K562 (cell line): ENCODE data around the gene MCRS1. TPM values are rescaled to one million over a fixed set of nuclear protein-coding genes. Genes with fewer than 3 reads are reported as not detected.

Experiments used
- ATAC-seq: fragments of 200-7000 bp; cut with Tn5 transposase; 3 replicates; pipeline ENCODE4 v1.9.1; 2020; ENCODE audit warnings: moderate library complexity
- BruUV-seq: library from RNA; stranded (reverse); fragments of 400-500 nt; replicated peaks from 2 replicates; lab custom pipeline; 2021; lab: Mats Ljungman, UMichigan
- CTCF ChIA-PET: fragments of 300-600 bp; formaldehyde crosslinking; extraction: SDS; loops from one replicate; lab custom pipeline; 2021; ENCODE audit warnings: low intra/inter-chr PET ratio; lab: Yijun Ruan, JAX
- POLR2A ChIA-PET: fragments of 300-600, 350-650 bp; sonication (Branson Sonifier 250); formaldehyde crosslinking; extraction: SDS; loops from one replicate; lab custom pipeline; 2021; ENCODE audit warnings: antibody characterized with exemption, inconsistent platforms; lab: Yijun Ruan, JAX
- DNase-seq, 4 experiments: peaks; one replicate each; pipeline versions ENCODE4 v3.0.0 to v3.0.0-alpha.2; 2011 to 2018; ENCODE audit warnings: low spot score in 3 of 4, mixed read lengths in 3 of 4; ENCODE audit errors: extremely low read depth in 1 of 4
- FAIRE-seq: peaks from 2 replicates; lab custom pipeline; 2011; peaks lifted over from hg19 to GRCh38; lab: Jason Lieb, UNC
- H2AFZ ChIP-seq: 2 replicates; pipeline ENCODE4 v1.6.0; 2011; ENCODE audit warnings: low read depth, low read length, control low read depth, inconsistent platforms
- H3K27ac ChIP-seq: fragments of 200-600 bp; 3 replicates; pipeline ENCODE4 v1.8.0; 2011; ENCODE audit warnings: low read depth, mild to moderate bottlenecking, control low read depth, inconsistent platforms, low read length, moderate library complexity, mixed read lengths; ENCODE audit errors: extremely low read depth
- H3K27me3 ChIP-seq, 2 experiments: fragments of 300-600 bp in 1 of 2; 2 replicates in 1 of 2; 3 replicates in 1 of 2; pipeline versions ENCODE4 v1.6.0 to v1.8.0; 2011; ENCODE audit warnings: inconsistent platforms in 2 of 2, low read length in 2 of 2, mild to moderate bottlenecking in 1 of 2, mixed read lengths in 1 of 2, moderate library complexity in 1 of 2; ENCODE audit not compliant: control insufficient read depth in 2 of 2, insufficient read depth in 2 of 2
- H3K36me3 ChIP-seq: fragments of 300-600 bp; 3 replicates; pipeline ENCODE4 v1.8.0; 2011; ENCODE audit warnings: mild to moderate bottlenecking, low read length, inconsistent platforms; ENCODE audit not compliant: control insufficient read depth, insufficient read depth
- H3K4me1 ChIP-seq, 2 experiments: fragments of 200-600 bp in 1 of 2; replicated peaks in 1 of 2; 2 replicates in 1 of 2; 3 replicates in 1 of 2; pipeline versions ENCODE4 v1.5.1 to v1.8.0; 2011; ENCODE audit warnings: inconsistent platforms in 2 of 2, low read length in 2 of 2, mild to moderate bottlenecking in 1 of 2, mixed read lengths in 1 of 2, moderate library complexity in 1 of 2; ENCODE audit not compliant: control insufficient read depth in 2 of 2, insufficient read depth in 2 of 2
- H3K4me2 ChIP-seq: 2 replicates; pipeline ENCODE4 v1.6.1; 2011; ENCODE audit warnings: low read length, control low read depth, inconsistent platforms, mixed read lengths; ENCODE audit not compliant: insufficient read depth
- H3K4me3 ChIP-seq: fragments of 200-600 bp; sonication (generic), shearing (Covaris generic); 2 replicates; pipeline ENCODE4 v1.5.1; 2016; ENCODE audit warnings: control low read depth, inconsistent platforms
- H3K79me2 ChIP-seq: fragments of 200-600 bp; 3 replicates; pipeline ENCODE4 v1.8.0; 2011; ENCODE audit warnings: low read length, inconsistent platforms; ENCODE audit not compliant: control insufficient read depth, insufficient read depth
- H3K9ac ChIP-seq, 2 experiments: 2 replicates each; pipeline versions ENCODE4 v1.6.0 to v1.6.1; 2011; ENCODE audit warnings: low read depth in 2 of 2, low read length in 2 of 2, control low read depth in 1 of 2, inconsistent platforms in 1 of 2, mild to moderate bottlenecking in 1 of 2, mixed read lengths in 1 of 2; ENCODE audit not compliant: insufficient read depth in 1 of 2
- H3K9me1 ChIP-seq: one replicate; pipeline ENCODE4 v1.6.0; 2011; ENCODE audit warnings: inconsistent platforms, mild to moderate bottlenecking, low read length, moderate library complexity; ENCODE audit not compliant: control insufficient read depth, insufficient read depth
- H3K9me3 ChIP-seq: replicated peaks from 2 replicates; pipeline ENCODE4 v1.5.1; 2011; ENCODE audit warnings: low read depth, low read length, inconsistent platforms; ENCODE audit not compliant: control insufficient read depth, insufficient read depth
- H4K20me1 ChIP-seq: replicated peaks from 2 replicates; pipeline ENCODE4 v1.6.1; 2011; ENCODE audit warnings: low read length, inconsistent platforms, mixed read lengths; ENCODE audit not compliant: control insufficient read depth, insufficient read depth
- MYC ChIP-seq, 2 experiments: fragments of 250-450 bp in 1 of 2; sonication (Bioruptor Pico) in 1 of 2; IDR thresholded peaks; 2 replicates each; pipeline versions ENCODE4 v1.5.1 to v1.6.1; 2012 to 2021; ENCODE audit warnings: low read depth in 2 of 2, borderline replicate concordance in 1 of 2, improper control_type of control experiment in 1 of 2, low read length in 1 of 2, mild to moderate bottlenecking in 1 of 2, moderate library complexity in 1 of 2
- NFIC ChIP-seq: fragments of 450-650 bp; IDR thresholded peaks from 2 replicates; pipeline ENCODE4 v1.6.1; 2017; ENCODE audit warnings: mild to moderate bottlenecking, inconsistent platforms
- ZBTB33 ChIP-seq: sonication (generic); formaldehyde crosslinking; IDR thresholded peaks from 2 replicates; pipeline ENCODE4 v1.8.1; 2023; ENCODE audit warnings: mild to moderate bottlenecking, missing genetic modification reagents
- ZNF134 ChIP-seq: fragments of 250-450 bp; sonication (Bioruptor Pico); conservative IDR thresholded peaks from 2 replicates; pipeline ENCODE4 v1.4.0; 2020
- ZNF431 ChIP-seq: sonication (generic); formaldehyde crosslinking; IDR thresholded peaks from 2 replicates; pipeline ENCODE4 v1.8.0; 2022; ENCODE audit warnings: mild to moderate bottlenecking, missing genetic modification reagents
- WGBS: fragments of 100-300 bp; shearing (Covaris generic); methylation state at CpG from one replicate; pipeline ENCODE4 v1.1.6; 2016; ENCODE audit warnings: low coverage, mixed read lengths; ENCODE audit not compliant: insufficient coverage; ENCODE audit errors: missing lambda C conversion rate; 5-methylcytosine and 5-hydroxymethylcytosine counted together
- in situ Hi-C: fragments of 300-500 bp; cut with MboI; formaldehyde crosslinking; loops from 4 replicates; pipeline ENCODE4 v1.15.0; 2018; ENCODE audit warnings: inconsistent platforms, mixed read lengths
- intact Hi-C: fragments of 100-400 bp; cut with micrococcal nuclease; formaldehyde crosslinking; loops from 2 replicates; pipeline ENCODE4 v1.14.2; 2022
- polyA plus RNA-seq, 8 experiments: library from polyadenylated mRNA; depleted of rRNA in 4 of 8; stranded (reverse) in 5 of 8; unstranded in 3 of 8; fragments of >200 nt; fragmentation: Nextera tagmentation in 2 of 8; fragmentation: Illumina TruSeq in 1 of 8; extraction: Ambion mirVana in 2 of 8; extraction: Trizol in 1 of 8; gene quantifications; 2 replicates each; pipeline versions ENCODE4 v1.2.1 to v1.2.3, GENCODE V29; 2011 to 2014; ENCODE audit warnings: inconsistent platforms in 1 of 8, missing spikeins in 1 of 8
- total RNA-seq, 7 experiments: library from RNA; depleted of rRNA in 6 of 7; stranded (reverse); fragments of >200 nt in 6 of 7; fragmentation: Illumina TruSeq in 2 of 7; extraction: Trizol in 2 of 7; gene quantifications; 2 replicates each; pipeline versions ENCODE4 v1.2.1 to v1.2.3, GENCODE V29; 2011 to 2021; ENCODE audit warnings: low replicate concordance in 1 of 7
- TF ChIP-seq, protein P1 (sequence below): sonication (generic); formaldehyde crosslinking; IDR thresholded peaks from 2 replicates; pipeline ENCODE4 v1.8.0; 2022; ENCODE audit warnings: mild to moderate bottlenecking, missing genetic modification reagents

MCRS1 gene
- total and polyA plus RNA-seq, 9 of the 15 experiments (the other 6 are each of a cell fraction or from before 2014, with no cell fraction given), result 50.0 to 100 (median 73.2) TPM

GRCh38 chr12:49535921-49536525, 31.9 kb downstream of the MCRS1 start:
- CTCF ChIA-PET, result no interaction called here
- Histone ChIP-seq H3K9me1 (peaks cover 3% of the 10 kb centered on the region), H3K9ac (no peak overlapping the region), H3K27ac (no peak overlapping the region), H3K79me2 (no peaks in the 10 kb centered on the region), H3K27me3 (peaks cover 14 to 34% of the 10 kb centered on the region in 2 experiments), H3K4me1 (peaks cover 0 to 37% of the 10 kb centered on the region in 2 experiments; a peak in 4 of 5 replicates), H2AFZ (no peak overlapping the region), H3K4me3 (no peak overlapping the region), H3K36me3 (no peaks in the 10 kb centered on the region), H3K4me2 (no peak overlapping the region), H3K9me3 (no peaks in the 10 kb centered on the region), H4K20me1 (0 out of 2 replicates have a peak, but pooled peaks cover 9% of the 10 kb centered on the region)
- ATAC-seq, result no peak
- no peak for DNase-seq
- TF ChIP-seq NFIC (peak; percentile 35), MYC (IDR thresholded peaks at IDR 0.05; ENCODE audit: low read depth, low read length) (no peak), MYC (CRISPR knock-in tag; IDR thresholded peaks at IDR 0.05; ENCODE audit: borderline replicate concordance, low read depth) (no peak)
- 44% methylated on average over 6 of the region's 6 CpGs for WGBS
- intact Hi-C loops (no loop called here), in situ Hi-C loops (no loop called here)
- BruUV-seq, result no TSS peak
- POLR2A ChIA-PET, result interaction anchor here (0.6 to 2.4 kb wide), 7 partner anchors 9 to 678 kb away, joined by 3 to 9 read pairs (median 4); no protein-coding TSS in a partner anchor
- peak; percentile 78 for FAIRE-seq

GRCh38 chr12:49534731-49535278, 33.1 kb downstream of the MCRS1 start:
- DNase-seq, result no peak
- FAIRE-seq, result peak; percentile 15
- BruUV-seq, result no TSS peak

More at GRCh38 chr12:49534731-49535278, 33.1 kb downstream of the MCRS1 start:
- intact Hi-C loops, result no loop called here
- Histone ChIP-seq H3K4me1 (peaks cover 0 to 27% of the 10 kb centered on the region in 2 experiments; a peak in 4 of 5 replicates), H3K4me2 (no peak overlapping the region), H3K9me3 (no peaks in the 10 kb centered on the region), H3K9me1 (peaks cover 3% of the 10 kb centered on the region), H3K9ac (no peak overlapping the region), H3K79me2 (no peaks in the 10 kb centered on the region), H3K27ac (no peak overlapping the region), H3K27me3 (peaks cover 9 to 25% of the 10 kb centered on the region in 2 experiments), H2AFZ (no peak overlapping the region), H4K20me1 (0 out of 2 replicates have a peak, but pooled peaks cover 3% of the 10 kb centered on the region), H3K4me3 (no peak overlapping the region), H3K36me3 (no peaks in the 10 kb centered on the region)
- TF ChIP-seq, protein P1, sequence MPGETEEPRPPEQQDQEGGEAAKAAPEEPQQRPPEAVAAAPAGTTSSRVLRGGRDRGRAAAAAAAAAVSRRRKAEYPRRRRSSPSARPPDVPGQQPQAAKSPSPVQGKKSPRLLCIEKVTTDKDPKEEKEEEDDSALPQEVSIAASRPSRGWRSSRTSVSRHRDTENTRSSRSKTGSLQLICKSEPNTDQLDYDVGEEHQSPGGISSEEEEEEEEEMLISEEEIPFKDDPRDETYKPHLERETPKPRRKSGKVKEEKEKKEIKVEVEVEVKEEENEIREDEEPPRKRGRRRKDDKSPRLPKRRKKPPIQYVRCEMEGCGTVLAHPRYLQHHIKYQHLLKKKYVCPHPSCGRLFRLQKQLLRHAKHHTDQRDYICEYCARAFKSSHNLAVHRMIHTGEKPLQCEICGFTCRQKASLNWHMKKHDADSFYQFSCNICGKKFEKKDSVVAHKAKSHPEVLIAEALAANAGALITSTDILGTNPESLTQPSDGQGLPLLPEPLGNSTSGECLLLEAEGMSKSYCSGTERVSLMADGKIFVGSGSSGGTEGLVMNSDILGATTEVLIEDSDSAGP (CRISPR knock-in tag), result no peak
- TF ChIP-seq NFIC (peak; percentile 67), ZNF134 (CRISPR knock-in tag) (no peak), ZBTB33 (CRISPR knock-in tag) (peak; percentile 65), ZNF431 (CRISPR knock-in tag) (no peak)
- POLR2A ChIA-PET, result interaction anchor here (0.7 to 1.8 kb wide), 4 partner anchors 10 to 362 kb away, joined by 3 to 6 read pairs (median 4); partner anchors contain the start of gene SPATS2
- 35% methylated on average over 12 of the region's 13 CpGs for WGBS
- ATAC-seq, result no peak
- CTCF ChIA-PET, result no interaction called here
- in situ Hi-C loops, result no loop called here
